HG02970 (cell line): ENCODE data around the gene COPS6.

Experiments
- ATAC-seq: cut with Tn5 transposase; IDR thresholded peaks from one replicate; pipeline ENCODE4 v1.9.1; 2021; ENCODE audit warnings: mild to moderate bottlenecking, moderate library complexity, moderate number of reproducible peaks; ENCODE audit not compliant: unreplicated experiment, low FRiP score

Gene COPS6

GRCh38 chr7:100100420-100101015, 11.7 kb downstream of the COPS6 start:
- ATAC-seq = peak; percentile 64

- peak; percentile 77 for ATAC-seq
These were observed 12.5 kb downstream of the COPS6 start, which contains the start of the genes AP4M1 and MCM7 for GRCh38 chr7:100101016-100101862. TSS of gene AP4M1 (plus strand) at chr7:100101643. CDS start at chr7:100101715, 72 bp downstream. TSS of gene MCM7 (minus strand) at chr7:100101397. CDS start at chr7:100101294, 103 bp downstream.

- no peak for ATAC-seq
These were observed 14.4 kb downstream of the COPS6 start for GRCh38 chr7:100102950-100103840.

- no peak for ATAC-seq
These were observed 16.8 kb downstream of the COPS6 start for GRCh38 chr7:100105534-100105933.

- no peak for ATAC-seq
These were observed 17.9 kb downstream of the COPS6 start for GRCh38 chr7:100106633-100107032.

GRCh38 chr7:100107125-100107737, 18.5 kb downstream of the COPS6 start:
- ATAC-seq = no peak

GRCh38 chr7:100107890-100108289, 19.1 kb downstream of the COPS6 start:
- no peak for ATAC-seq

- ATAC-seq = no peak
These were observed 20.9 kb downstream of the COPS6 start for GRCh38 chr7:100109521-100110163.

GRCh38 chr7:100111156-100111555, 22.4 kb downstream of the COPS6 start:
- ATAC-seq = no peak

- ATAC-seq = no peak
These were observed 23.1 kb downstream of the COPS6 start for GRCh38 chr7:100111914-100112313.

- ATAC-seq = no peak
These were observed 26.3 kb downstream of the COPS6 start for GRCh38 chr7:100115026-100115425.

GRCh38 chr7:100118388-100119071, 29.8 kb downstream of the COPS6 start:
- ATAC-seq = no peak

- ATAC-seq = peak; percentile 73
These were observed 30.6 kb downstream of the COPS6 start, which contains the start of the genes CNPY4 and TAF6 for GRCh38 chr7:100119072-100119969. TSS of gene CNPY4 (plus strand) at chr7:100119634. CDS start at chr7:100119745, 111 bp downstream. TSS of gene TAF6 (minus strand) at chr7:100119358. CDS start at chr7:100114209, 5,149 bp downstream.

- peak; percentile 33 for ATAC-seq
These were observed 31.4 kb downstream of the COPS6 start for GRCh38 chr7:100119970-100120732.

GRCh38 chr7:100120733-100121036, 31.9 kb downstream of the COPS6 start:
- no peak for ATAC-seq

- no peak for ATAC-seq
These were observed 33.3 kb downstream of the COPS6 start for GRCh38 chr7:100122067-100122466.

GRCh38 chr7:100122568-100122967, 33.8 kb downstream of the COPS6 start:
- no peak for ATAC-seq
